ENCODE results near the gene A4GALT.

Gene A4GALT

DNA sequence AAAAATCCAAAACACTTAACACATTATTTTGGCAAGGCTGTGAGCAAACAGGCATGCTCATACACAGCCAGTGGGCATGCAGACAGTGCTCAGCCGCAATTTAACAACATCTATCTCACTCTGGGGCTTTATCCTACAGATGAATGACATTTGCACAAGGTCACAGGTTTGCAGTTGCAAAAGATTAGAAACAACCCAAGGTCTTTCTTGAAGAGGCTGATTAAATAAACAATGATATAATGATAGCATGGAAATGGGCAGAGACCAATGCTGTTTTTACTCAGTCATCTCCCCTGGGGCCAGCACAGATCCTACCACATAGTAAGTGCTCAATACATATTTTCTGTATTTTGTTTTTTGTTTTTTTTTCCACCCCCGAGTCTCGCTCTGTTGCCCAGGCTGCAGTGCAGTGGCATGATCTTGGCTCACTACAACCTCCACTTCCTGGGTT, 9.4 kb downstream of the A4GALT start:
- no peak for DNase-seq (ENCODE audit: low read depth)
- TF ChIP-seq, protein P1, sequence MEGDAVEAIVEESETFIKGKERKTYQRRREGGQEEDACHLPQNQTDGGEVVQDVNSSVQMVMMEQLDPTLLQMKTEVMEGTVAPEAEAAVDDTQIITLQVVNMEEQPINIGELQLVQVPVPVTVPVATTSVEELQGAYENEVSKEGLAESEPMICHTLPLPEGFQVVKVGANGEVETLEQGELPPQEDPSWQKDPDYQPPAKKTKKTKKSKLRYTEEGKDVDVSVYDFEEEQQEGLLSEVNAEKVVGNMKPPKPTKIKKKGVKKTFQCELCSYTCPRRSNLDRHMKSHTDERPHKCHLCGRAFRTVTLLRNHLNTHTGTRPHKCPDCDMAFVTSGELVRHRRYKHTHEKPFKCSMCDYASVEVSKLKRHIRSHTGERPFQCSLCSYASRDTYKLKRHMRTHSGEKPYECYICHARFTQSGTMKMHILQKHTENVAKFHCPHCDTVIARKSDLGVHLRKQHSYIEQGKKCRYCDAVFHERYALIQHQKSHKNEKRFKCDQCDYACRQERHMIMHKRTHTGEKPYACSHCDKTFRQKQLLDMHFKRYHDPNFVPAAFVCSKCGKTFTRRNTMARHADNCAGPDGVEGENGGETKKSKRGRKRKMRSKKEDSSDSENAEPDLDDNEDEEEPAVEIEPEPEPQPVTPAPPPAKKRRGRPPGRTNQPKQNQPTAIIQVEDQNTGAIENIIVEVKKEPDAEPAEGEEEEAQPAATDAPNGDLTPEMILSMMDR (conservative IDR thresholded peaks at IDR 0.05; ENCODE audit: low read depth, low read length) = no peak
- no peak overlapping the region for H3K4me3 ChIP-seq (ENCODE audit: low read depth, low read length)

DNA sequence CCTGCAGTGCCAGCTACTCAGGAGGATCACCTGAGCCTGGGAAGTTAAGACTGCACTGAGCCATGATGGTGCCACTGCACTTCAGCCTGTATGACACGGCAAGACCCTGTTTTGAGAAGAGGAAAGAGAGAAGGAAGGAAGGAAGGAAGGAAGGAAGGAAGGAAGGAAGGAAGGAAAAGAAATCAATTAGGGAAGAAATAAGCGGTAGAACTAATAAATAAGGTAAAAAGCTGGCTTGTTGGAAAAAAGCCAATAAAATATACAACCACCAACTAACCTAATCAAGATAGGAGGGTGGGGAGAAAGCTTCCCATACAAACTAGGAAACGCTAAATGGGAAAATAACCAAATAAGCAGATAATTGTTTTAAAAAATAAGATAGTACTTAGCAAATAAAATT, 12.3 kb downstream of the A4GALT start:
- no peak overlapping the region for H3K4me3 ChIP-seq (ENCODE audit: low read depth, low read length)
- TF ChIP-seq, protein P1 (conservative IDR thresholded peaks at IDR 0.05; ENCODE audit: low read depth, low read length) = no peak
- DNase-seq (ENCODE audit: low read depth) = no peak

DNA sequence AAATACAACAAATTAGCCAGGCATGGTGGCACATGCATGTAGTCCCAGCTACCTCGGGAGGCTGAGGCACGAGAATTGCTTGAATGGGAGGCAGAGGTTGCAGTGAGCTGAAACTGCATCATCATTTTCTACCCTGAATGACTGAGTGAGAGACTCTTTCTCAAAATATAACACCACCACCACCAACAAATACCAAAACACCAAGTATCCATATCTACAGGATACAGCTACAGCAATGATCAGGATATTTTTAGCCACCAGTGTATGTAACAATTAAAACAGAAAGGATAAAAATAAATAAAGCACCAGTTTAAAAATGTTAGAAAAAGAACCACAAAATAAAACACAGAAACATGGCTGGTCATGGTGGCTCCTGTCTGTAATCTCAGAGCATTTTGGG, 13.2 kb downstream of the A4GALT start:
- TF ChIP-seq, protein P1 (conservative IDR thresholded peaks at IDR 0.05; ENCODE audit: low read depth, low read length) = no peak
- no peak for DNase-seq (ENCODE audit: low read depth)
- no peak overlapping the region for H3K4me3 ChIP-seq (ENCODE audit: low read depth, low read length)

DNA sequence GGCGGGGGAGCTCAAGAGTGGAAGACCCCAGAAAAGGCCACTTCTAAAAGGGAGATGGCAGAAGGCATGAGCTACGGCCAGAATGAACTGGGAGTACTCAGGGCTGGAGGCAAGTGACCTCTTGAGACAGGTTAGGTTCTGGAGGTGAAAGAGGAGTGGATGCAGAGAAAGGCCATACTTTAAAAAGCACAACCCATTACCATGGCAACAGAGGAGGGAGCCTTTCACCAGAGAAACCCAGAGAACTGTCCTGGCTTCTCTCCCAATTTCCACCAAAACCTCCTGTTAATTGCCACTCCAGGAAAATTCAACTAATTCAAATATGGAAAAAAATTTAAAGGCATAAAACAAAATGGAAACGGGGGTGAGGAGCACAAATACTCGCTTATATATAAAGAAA, 15.8 kb downstream of the A4GALT start:
- no peak for DNase-seq (ENCODE audit: low read depth)
- TF ChIP-seq, protein P1 (conservative IDR thresholded peaks at IDR 0.05; ENCODE audit: low read depth, low read length) = no peak
- H3K4me3 ChIP-seq (ENCODE audit: low read depth, low read length) = no peak overlapping the region

DNA sequence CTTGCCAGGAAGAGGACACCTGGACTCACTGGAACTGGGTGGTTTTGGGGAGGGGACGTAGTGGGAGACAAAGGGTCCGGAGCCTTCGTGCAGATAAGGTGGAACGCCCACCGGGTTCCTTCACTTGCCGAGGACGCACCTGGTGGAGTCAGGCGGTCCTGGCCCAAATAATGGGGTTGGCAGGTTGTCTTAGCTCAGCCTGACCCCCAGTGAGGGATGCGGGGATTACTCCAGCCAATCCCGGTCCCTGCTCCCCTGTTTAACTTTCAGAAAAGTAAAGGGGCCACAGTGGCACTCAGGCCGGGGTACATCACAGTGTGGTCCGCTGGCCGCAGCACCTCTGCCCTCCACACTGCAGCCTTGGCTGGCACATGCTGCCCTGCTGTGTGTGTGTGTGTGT, 18.0 kb downstream of the A4GALT start:
- TF ChIP-seq, protein P1 (conservative IDR thresholded peaks at IDR 0.05; ENCODE audit: low read depth, low read length) = no peak
- DNase-seq (ENCODE audit: low read depth) = no peak
- H3K4me3 ChIP-seq (ENCODE audit: low read depth, low read length) = no peak overlapping the region

DNA sequence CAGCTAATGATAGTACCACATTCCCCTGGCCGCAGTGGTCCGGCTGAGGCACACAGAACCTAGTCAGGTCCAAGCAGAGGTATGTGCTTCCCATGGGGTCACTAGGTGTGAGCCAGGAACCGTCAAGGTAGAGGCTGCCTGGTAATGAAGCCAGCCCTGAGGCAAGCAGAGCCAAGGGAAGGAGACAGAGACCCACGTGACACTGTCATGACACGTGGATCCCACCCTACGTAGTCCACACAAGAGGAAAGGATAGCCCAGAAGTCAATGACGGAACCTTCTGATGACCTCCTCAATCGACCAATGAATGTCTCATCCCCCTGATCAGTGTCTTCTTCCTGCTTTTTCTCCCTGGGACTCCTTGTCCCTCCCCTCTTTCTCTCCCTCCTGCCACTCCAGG, 19.0 kb downstream of the A4GALT start:
- TF ChIP-seq, protein P1 (conservative IDR thresholded peaks at IDR 0.05; ENCODE audit: low read depth, low read length) = no peak

DNA sequence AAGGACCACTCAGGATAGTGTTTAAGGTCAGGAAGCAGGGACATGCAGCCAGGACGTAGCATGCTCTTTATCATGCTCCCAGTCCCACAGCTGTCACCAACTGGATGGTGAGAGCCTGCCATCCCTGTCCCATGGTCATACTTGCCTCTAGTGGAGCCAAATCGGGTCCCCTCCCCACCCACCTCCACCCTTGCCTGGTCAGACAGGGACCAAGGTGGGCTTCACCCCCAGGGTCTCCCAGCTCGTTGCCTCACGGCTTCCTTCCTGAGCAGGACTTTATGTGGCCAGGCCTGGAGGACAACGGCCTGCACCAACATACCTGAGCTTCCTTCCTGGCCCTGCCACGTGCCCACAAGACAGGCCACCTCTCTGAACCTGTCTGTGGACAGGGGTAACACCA, 19.8 kb downstream of the A4GALT start:
- TF ChIP-seq, protein P1 (conservative IDR thresholded peaks at IDR 0.05; ENCODE audit: low read depth, low read length) = no peak

More for the DNA sequence above, 19.0 kb downstream of the A4GALT start:
- no peak overlapping the region for H3K4me3 ChIP-seq (ENCODE audit: low read depth, low read length)
- DNase-seq (ENCODE audit: low read depth) = no peak

More for the DNA sequence above, 19.8 kb downstream of the A4GALT start:
- DNase-seq (ENCODE audit: low read depth) = no peak
- H3K4me3 ChIP-seq (ENCODE audit: low read depth, low read length) = no peak overlapping the region
